Stimulated activated CD4-positive, alpha-beta T cell treated with anti-CD3 and anti-CD28 coated beads, Interleukin-2, amount 100 ng/mL, for 4 hours (primary cell): ENCODE measurements around the gene TMCO4.
A peak's percentile ranks its signal among the peaks of the same experiment; 100 is the strongest.
"Not testable (repeated sequence)": the region's sequence is repeated elsewhere in the genome, so short reads cannot be mapped to it uniquely, and the experiment has no call there.

ENCODE experiments used
- DNase-seq: peaks from one replicate; pipeline ENCODE4 v3.0.0-alpha.2; 2020; ENCODE audit warnings: low read depth

Gene TMCO4

GRCh38 chr1:19654886-19655717 lies 144.6 kb downstream of the TMCO4 start:
- DNase-seq, result no peak

GRCh38 chr1:19654386-19654785 lies 145.3 kb downstream of the TMCO4 start:
- DNase-seq, result no peak

GRCh38 chr1:19651141-19651737 lies 148.5 kb downstream of the TMCO4 start:
- no peak for DNase-seq

- no peak for DNase-seq
Measured at GRCh38 chr1:19650416-19651140, 149.1 kb downstream of the TMCO4 start.

GRCh38 chr1:19648689-19649088 lies 151.0 kb downstream of the TMCO4 start:
- DNase-seq, result no peak

- no peak for DNase-seq
Measured at GRCh38 chr1:19648239-19648638, 151.5 kb downstream of the TMCO4 start.

- no peak for DNase-seq
Measured at GRCh38 chr1:19647643-19648042, 152.1 kb downstream of the TMCO4 start.

- DNase-seq, result no peak
Measured at GRCh38 chr1:19646377-19647319, 153.1 kb downstream of the TMCO4 start.

GRCh38 chr1:19645411-19646251 lies 154.1 kb downstream of the TMCO4 start:
- no peak for DNase-seq

GRCh38 chr1:19644681-19645410 lies 154.9 kb downstream of the TMCO4 start:
- DNase-seq, result no peak

GRCh38 chr1:19644395-19644680 lies 155.4 kb downstream of the TMCO4 start:
- no peak for DNase-seq

- DNase-seq, result peak; percentile 62
Measured at GRCh38 chr1:19643602-19644394, 155.9 kb downstream of the TMCO4 start, which contains the start of gene NBL1. Gene NBL1, plus strand, starts transcription at chr1:19644311. Its CDS starts 10,720 bp downstream, at chr1:19655031.

- DNase-seq, result no peak
Measured at GRCh38 chr1:19643121-19643520, 156.6 kb downstream of the TMCO4 start.

- DNase-seq, result no peak
Measured at GRCh38 chr1:19640363-19641316, 159.1 kb downstream of the TMCO4 start.

GRCh38 chr1:19639999-19640362 lies 159.7 kb downstream of the TMCO4 start:
- no peak for DNase-seq

GRCh38 chr1:19639228-19639627 lies 160.5 kb downstream of the TMCO4 start:
- not testable (repeated sequence) for DNase-seq

- no peak for DNase-seq
Measured at GRCh38 chr1:19637606-19638005, 162.1 kb downstream of the TMCO4 start.

- not testable (repeated sequence) for DNase-seq
Measured at GRCh38 chr1:19636749-19637148, 163.0 kb downstream of the TMCO4 start.
